GM12873 (cell line): Measurements from ENCODE around the gene GPR137B.

ENCODE experiments used
- CTCF ChIP-seq: IDR thresholded peaks from 2 replicates; pipeline ENCODE4 v1.5.1; 2012; ENCODE audit warnings: low read depth, mild to moderate bottlenecking, moderate library complexity, low read length, control low read depth; ENCODE audit not compliant: insufficient read depth; ENCODE audit errors: missing control alignments

GPR137B gene

DNA sequence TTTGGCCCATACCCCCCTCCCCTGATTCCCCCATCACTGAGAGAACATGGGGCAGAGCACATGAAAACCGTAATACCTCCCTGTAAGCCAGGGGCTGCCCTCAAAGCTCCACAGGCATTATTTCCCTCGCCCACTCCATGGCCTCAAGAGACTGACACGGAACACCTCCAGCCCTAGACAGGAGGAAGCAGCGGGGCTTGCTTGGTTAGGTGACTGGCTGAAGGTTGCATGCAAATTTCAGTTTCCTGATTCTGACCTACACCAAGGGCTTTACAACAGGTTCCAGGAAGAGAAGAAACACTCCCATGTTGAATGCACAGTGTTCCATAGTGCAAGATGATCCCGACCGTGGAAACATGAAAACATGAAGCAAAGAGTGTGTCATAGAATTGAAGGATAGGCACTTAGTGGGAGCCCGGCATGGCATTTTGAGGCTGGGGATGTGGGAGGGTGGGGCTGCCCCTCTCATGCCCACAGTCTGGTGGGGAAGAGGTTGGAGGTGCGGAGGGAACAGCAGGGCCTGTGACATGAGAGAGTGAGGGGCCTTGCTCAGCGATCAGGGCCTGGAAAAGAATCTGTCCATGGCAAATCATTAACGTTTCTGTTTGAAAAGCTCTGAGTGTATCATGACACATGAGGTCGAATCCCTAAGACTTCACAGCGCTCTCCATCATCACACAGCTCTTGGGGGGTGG, 33.5 kb downstream of the GPR137B start:
- no peak for TF ChIP-seq CTCF

- no peak for TF ChIP-seq CTCF
Measured at GRCh38 chr1:236176337-236177336, 34.3 kb downstream of the GPR137B start.

GRCh38 chr1:236179634-236180033, 37.3 kb downstream of the GPR137B start:
- TF ChIP-seq CTCF, result no peak

- no peak for TF ChIP-seq CTCF
Measured at GRCh38 chr1:236181059-236181458, 38.7 kb downstream of the GPR137B start.

GRCh38 chr1:236185687-236186086, 43.3 kb downstream of the GPR137B start:
- TF ChIP-seq CTCF, result no peak

GRCh38 chr1:236193184-236193583, 50.8 kb downstream of the GPR137B start:
- TF ChIP-seq CTCF, result no peak

DNA sequence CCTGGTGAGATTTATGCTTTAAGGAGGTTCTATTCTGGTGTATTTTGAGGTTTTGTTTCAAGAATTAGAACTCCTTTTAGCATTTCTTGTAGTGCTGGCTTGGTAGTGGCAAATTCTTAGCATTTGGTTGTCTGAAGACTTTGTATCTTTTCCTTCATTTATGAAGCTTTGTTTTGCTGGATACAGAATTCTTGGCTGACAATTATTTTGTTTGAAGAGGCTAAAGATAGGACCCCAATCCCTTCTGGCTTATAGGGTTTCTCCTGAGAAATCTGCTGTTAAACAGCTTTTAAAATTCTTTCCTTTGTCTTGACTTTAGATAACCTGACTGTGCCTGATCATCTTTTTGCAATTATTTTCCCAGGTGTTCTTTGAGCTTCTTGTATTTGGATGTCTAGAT, 58.6 kb downstream of the GPR137B start:
- no peak for TF ChIP-seq CTCF
